ENCODE results near the gene ZBTB46.

The ZBTB46 gene

GRCh38 chr20:63839620-63840019 is 8.6 kb upstream of the ZBTB46 start:
- DNase-seq (ENCODE audit: low read depth in 2 of 2), result no peak

GRCh38 chr20:63837479-63837878 is 6.4 kb upstream of the ZBTB46 start:
- no peak for DNase-seq (ENCODE audit: low read depth in 2 of 2)

DNA sequence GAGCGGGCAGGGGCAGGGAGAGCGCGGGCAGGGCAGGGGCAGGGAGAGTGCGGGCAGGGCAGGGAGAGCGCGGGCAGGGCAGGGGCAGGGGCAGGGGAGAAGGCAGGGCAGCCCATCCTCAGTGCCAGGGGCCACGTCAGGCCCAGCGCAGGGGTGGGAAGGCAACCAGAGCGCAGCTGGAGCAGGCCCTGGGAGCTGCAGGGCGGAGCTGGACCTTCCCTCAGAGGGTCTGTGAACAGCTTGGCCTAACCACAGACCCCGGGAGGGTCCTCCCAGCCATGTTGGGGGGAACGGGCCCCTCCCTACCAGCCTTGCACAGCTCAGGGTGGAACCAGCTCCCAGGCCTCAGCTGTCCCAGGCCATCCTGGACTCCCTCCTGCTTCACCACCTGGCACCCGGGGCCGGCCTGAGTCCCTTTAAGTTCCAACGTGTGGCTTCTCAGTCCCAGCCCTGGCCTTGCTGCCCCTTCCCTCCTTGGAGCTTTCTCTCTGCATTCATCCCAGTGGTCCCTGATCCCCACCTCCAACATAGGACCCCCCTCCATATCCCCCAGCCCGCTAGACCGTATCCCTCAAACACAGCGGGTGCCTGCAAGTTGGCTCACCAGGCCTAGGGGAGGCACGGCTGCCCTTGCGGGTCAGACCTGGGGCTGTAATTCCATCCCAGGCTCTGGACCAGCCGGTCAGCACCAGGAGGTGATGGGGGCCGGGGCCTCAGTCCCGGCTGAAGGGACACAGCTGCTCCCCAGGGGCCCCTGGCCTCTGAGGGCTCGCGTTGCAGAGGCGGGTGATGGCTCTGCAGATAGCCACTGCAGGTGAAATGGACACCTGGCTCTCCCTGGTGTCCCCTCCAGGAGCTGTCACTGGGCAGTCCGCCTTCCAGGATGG is 5.6 kb upstream of the ZBTB46 start:
- DNase-seq (ENCODE audit: low read depth in 2 of 2), result no peak

DNA sequence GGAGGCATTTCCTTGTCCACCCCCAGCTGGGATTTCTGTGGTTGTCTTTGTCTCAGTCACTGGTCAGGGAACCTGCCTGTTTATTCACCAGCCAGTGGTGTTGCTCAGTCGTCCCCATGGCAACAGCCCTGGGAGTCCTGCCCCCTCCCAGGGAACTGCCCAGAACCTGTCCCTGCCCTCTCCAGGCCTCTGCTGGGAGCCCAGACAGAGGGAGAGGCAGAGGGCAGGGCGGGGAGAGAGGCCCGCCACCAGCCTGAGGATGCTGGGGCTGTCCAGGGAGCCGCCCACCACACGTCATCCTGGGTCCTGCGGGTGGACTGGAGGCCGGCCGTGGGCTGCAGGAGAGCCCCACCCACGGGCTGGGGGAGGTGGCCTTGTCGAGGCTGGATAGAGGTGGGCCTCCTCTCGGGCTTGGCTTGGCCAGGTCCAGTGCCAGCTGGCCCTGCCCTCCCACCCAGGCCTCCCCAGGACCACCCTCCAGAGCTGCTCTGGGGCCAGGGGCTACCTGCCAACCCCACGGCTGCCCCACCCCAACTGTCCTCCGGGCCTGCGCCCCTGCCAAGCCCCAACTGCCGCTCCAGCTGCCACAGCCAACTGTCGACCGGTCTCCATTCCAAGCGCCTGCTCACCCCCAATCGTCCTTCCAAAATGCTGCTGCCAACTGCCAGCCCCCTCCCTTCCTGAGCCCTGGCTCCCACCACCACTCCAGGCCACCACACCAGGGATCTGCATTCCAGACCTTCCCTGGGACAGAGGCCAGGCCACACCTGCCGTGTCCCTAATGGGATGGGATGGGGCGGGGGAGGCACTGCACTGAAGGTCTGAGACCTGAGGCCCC is 4.2 kb upstream of the ZBTB46 start:
- no peak for DNase-seq (ENCODE audit: low read depth in 2 of 2)

DNA sequence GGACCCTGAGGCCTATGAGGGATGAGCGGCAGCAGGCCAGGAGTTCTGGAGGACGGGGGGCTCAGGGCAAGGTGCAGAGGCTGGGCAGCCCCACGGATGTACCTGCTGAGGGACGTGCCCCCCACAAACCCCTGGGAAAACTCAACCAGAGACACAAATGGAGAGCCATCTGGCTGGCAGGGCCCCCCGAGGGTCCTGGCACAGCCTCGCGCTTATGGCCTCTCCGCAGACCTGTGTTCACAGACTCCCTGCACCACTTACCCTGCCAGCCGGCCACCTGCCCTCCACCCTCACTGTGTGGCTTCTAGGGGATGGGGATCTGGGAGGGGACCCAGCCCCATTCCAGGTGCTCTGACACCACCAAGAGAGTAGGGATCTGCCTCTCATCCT is 3.4 kb upstream of the ZBTB46 start:
- no peak for DNase-seq (ENCODE audit: low read depth in 2 of 2)

- DNase-seq (ENCODE audit: low read depth in 2 of 2), result no peak
These were observed 2.9 kb upstream of the ZBTB46 start for GRCh38 chr20:63833776-63834490.

- no peak for DNase-seq (ENCODE audit: low read depth in 2 of 2)
These were observed 1.1 kb upstream of the ZBTB46 start for GRCh38 chr20:63831993-63832686.

GRCh38 chr20:63831646-63831992 is 555 bp upstream of the ZBTB46 start:
- DNase-seq (ENCODE audit: low read depth in 2 of 2), result no peak

- no peak for DNase-seq (ENCODE audit: low read depth in 2 of 2)
These were observed 874 bp downstream of the ZBTB46 start for GRCh38 chr20:63829945-63830835.

GRCh38 chr20:63829603-63829944 is 1.5 kb downstream of the ZBTB46 start:
- DNase-seq (ENCODE audit: low read depth in 2 of 2), result no peak

DNA sequence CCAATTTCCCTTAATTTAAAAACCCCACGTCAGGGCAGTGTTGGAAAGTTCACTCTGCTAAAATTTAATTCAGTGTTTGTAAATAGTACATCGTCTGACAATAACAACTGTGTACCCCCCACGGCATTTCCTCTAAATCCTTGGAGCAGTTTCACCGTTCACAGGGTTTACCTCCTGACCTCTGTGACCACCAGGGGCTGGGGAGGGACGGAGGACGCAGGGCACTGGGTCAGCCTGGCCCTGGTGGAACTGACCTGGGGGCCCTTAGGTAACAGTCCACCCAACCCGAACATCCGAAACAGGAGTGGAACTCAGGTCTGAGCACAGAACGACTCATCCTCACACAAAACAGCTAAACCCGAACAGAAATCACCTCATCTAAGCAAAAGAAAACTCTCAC is 2.1 kb downstream of the ZBTB46 start:
- DNase-seq (ENCODE audit: low read depth in 2 of 2), result no peak

GRCh38 chr20:63828545-63828944 is 2.5 kb downstream of the ZBTB46 start:
- no peak for DNase-seq (ENCODE audit: low read depth in 2 of 2)

DNA sequence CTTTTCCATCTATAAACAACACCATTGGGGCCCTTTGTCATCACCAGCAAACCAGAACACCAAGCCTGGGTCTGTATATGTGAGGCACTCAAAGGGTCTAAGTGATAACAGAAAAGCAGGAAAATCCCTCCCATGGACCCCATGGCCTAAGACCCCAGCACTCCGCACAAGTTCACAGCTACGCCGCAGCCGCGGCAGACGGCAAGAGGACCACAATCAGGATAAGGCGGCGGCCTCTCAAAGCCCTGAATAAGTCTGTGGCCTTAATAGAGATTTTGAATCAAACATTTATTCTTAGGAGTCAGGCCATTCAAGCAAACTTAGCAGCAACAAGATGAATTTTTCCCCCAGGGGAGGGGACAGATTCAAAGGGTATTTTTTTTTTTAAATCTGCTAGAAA is 2.9 kb downstream of the ZBTB46 start:
- no peak for DNase-seq (ENCODE audit: low read depth in 2 of 2)

GRCh38 chr20:63826753-63827152 is 4.3 kb downstream of the ZBTB46 start:
- DNase-seq (ENCODE audit: low read depth in 2 of 2), result no peak

DNA sequence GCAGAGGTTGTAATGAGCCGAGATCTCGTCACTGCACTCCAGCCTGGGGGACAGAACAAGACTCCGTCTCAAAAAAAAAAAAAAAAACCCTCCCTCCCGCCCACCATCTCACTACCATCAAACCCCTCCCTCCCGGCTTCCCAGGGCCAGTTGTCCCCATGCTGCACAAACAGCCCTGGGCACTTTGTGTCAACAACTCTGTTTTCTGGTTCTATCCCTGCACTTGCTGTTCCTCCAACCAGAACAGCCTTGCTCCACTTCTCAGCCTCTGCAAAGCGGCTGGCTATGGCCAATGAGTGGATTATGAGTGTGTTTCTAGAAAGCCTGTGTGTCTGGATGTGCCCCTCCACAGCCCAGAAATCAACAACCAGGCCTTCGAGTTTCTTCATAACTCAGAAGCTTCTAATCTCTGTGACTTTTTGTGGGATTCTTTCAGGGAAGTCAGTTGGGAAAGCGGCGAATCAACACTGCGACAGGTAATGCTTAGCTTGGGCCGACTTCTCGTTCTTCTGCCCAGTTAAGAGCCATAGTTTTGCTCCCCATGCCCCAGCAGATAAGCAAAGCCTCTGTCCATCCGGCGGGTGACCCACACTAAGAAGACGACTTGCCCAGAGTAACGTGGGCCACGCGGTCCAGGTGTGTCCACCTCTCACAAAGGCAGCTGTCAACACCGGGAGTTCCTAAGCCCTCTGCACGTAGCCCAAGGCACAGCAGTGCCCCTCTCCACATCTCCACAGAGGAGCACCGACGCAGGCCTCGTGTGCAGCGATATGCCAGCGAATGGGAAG is 5.5 kb downstream of the ZBTB46 start:
- no peak for DNase-seq (ENCODE audit: low read depth in 2 of 2)

DNA sequence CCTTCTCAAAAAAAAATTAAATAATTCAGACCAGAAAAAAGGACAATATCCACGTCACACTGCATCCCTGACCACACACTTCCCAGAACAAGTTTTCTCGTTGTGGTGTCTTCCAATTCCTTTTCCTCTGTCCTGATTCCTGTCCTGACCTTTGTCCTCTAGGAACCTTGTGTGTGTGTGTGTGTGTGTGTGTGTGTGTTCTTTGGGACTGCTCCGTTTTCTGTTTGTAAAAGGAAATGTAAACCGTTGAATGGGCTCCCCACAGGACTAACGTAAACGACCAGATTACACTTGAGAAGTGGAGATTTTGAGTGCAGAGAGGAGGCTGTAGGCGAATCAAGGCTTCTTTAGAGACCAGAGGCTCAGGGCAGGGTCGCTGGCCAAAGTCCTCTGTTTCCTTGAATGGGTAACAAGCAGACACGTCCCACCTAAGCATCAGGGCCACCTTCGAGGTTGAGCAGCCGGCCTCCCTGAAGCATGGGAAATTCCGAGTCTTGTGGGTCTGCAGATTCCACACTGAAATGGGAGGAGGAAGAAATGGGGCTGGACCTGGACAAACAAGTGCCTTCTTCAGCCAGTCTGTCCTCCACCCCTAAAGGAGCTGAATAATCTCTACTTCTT is 7.3 kb downstream of the ZBTB46 start:
- DNase-seq (ENCODE audit: low read depth in 2 of 2), result no peak

DNA sequence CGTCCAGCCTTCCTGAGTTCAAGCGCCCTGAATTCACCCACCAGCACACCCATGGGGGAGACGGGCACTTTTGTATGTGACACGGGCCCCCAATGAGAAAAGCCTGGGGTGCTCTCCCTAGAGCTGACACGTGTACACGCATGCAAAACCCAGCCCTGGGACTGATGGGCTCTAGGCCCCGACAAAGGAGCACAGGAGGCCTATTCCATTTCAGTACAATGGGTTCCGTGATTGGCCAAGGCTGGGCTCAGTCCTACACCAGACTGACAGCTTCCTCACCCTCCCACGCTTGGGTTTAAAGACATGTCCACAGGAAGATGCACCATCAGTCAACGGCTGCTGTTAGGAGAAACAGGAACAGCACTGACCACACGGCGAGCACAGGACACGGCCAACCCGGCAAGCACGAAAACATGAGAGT is 8.8 kb downstream of the ZBTB46 start:
- DNase-seq (ENCODE audit: low read depth in 2 of 2), result no peak

DNA sequence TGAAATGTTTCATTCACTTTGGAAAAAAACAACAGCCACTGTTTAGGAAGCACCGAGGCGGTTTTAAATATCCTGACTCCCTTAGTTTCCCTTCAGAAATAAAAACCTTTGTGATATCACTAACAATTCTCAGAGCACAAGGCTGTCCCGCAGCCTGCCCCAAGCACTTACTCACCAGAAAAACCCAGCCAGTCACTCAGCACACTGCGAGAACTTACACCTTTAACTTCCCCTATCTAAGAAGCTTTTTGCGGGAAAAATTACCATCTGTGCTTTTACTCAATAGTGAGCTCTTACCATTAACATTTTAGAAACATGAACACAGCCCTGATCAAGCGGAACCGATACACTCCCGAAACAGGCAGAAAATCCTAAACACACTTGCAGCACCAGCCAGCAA is 9.3 kb downstream of the ZBTB46 start:
- no peak for DNase-seq (ENCODE audit: low read depth in 2 of 2)

DNA sequence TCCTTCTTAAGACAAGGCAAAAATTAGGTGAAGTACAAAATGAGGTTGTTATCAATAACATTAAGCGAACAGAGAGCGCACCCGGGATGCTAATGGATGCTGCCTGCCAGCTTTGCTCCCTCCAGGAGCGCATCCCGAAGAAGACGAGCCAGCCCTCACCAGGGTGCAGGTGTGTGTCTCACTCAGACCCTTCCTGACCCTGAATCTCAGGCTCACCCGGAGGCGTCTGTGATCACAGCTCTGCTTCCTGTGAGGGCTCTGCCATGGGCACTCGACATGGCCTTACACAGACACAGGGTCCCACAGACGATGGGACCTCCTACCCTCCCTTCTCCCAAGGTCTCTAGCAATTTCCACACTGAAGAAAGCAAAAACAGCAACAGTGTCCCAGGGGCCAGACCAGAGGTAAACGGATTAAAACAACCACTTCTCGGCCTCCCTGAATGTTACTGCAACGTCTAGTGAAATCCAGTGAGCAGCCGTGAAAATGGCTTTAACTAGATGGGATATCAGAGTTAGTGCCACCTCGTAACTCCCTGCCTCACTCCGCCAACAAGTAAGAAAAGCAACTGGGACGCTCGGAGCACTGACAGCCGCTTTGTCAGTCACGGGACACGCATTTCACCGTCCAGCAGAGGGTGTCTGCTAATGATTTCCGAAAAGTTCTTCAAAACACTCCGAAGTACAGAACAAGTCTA is 11.7 kb downstream of the ZBTB46 start:
- DNase-seq (ENCODE audit: low read depth in 2 of 2), result no peak

All from stimulated activated CD4-positive, alpha-beta T cell treated with anti-CD3 and anti-CD28 coated beads, Interleukin-1b, Interleukin-23, amount 100 ng/mL, for 4 hours (primary cell).